Thyroid gland (tissue), 4 donors: Measurements from ENCODE around the gene COL6A2. TPM values are rescaled to one million over a fixed set of nuclear protein-coding genes. Genes with fewer than 3 reads are reported as not detected.

Experiments used
- DNase-seq, 2 donors: peaks; one replicate each; pipeline ENCODE4 v3.0.0-alpha.2; 2019
- H3K27ac ChIP-seq, 3 donors: fragments of 200-600 bp; sonication (generic); 1 replicate in 2 of 3; 2 replicates in 1 of 3; pipeline ENCODE4 v1.5.1; 2016 to 2019; ENCODE audit warnings: mild to moderate bottlenecking in 1 of 3, moderate library complexity in 1 of 3
- H3K27me3 ChIP-seq: fragments of 200-600 bp; sonication (generic); one replicate; pipeline ENCODE4 v1.5.1; 2019
- H3K36me3 ChIP-seq, 2 donors: fragments of 200-600 bp; sonication (generic); one replicate each; pipeline ENCODE4 v1.5.1; 2016 to 2019
- H3K4me1 ChIP-seq, 2 donors: fragments of 200-600 bp; sonication (generic); one replicate each; pipeline ENCODE4 v1.5.1; 2017 to 2019
- H3K4me3 ChIP-seq, 3 donors: fragments of 200-600 bp; sonication (generic); replicated peaks in 1 of 3; 1 replicate in 2 of 3; 2 replicates in 1 of 3; pipeline ENCODE4 v1.5.1; 2016; ENCODE audit warnings: mild to moderate bottlenecking in 1 of 3
- H3K9me3 ChIP-seq: fragments of 200-600 bp; sonication (generic); one replicate; pipeline ENCODE4 v1.5.1; 2017
- POLR2A ChIP-seq, 2 donors: fragments of 450-650 bp; IDR thresholded peaks; one replicate each; pipeline ENCODE4 v1.6.1; 2017; ENCODE audit warnings: antibody characterized with exemption in 2 of 2, mild to moderate bottlenecking in 2 of 2, moderate library complexity in 1 of 2
- WGBS, 2 donors: methylation state at CpG; one replicate each; pipeline ENCODE4 v1.1.5; 2017; 5-methylcytosine and 5-hydroxymethylcytosine counted together
- intact Hi-C: fragments of 100-400 bp; cut with DNase I; formaldehyde crosslinking; loops from one replicate; pipeline ENCODE4 v1.15.1; 2023
- total RNA-seq, 4 donors: library from RNA; depleted of rRNA; stranded (reverse); fragments of >200 nt; gene quantifications; one replicate each; pipeline ENCODE4 v1.2.3, GENCODE V29; 2016
- TF ChIP-seq, protein P1 (sequence below), 6 experiments: fragments of 200-600 bp in 3 of 6; fragments of 450-650 bp in 3 of 6; sonication (generic) in 3 of 6; IDR thresholded peaks; one replicate each; pipeline ENCODE4 v1.5.1; 2016 to 2019; ENCODE audit warnings: antibody characterized with exemption in 6 of 6, mild to moderate bottlenecking in 2 of 6, inconsistent platforms in 1 of 6, moderate library complexity in 1 of 6

Gene COL6A2
- total RNA-seq, 4 donors from 2014 or later, result 79.4 to 191 (median 172) TPM

DNA sequence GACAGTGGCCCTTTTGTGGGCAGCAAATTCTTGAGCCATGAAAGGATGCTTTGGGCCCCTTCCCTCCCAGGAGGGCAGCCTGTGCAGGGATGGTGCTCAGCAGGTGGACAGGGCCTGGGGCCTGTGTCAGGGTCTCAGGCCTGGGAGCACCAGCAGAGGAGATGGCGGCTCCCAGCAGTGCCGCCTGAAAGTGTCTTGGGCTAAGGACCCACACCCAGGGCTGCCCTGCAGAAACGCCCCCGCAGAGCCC, 33.6 kb downstream of the COL6A2 start:
- H3K27ac ChIP-seq, result no peak overlapping the region
- 93% methylated on average over 2 of the region's 4 CpGs; no CpG with 5 or more reads in 1 of the 2 donors for WGBS, 2 donors

GRCh38 chr21:46131838-46132651, 34.1 kb downstream of the COL6A2 start:
- H3K27me3 ChIP-seq, result no peaks in the 10 kb centered on the region
- H3K36me3 ChIP-seq, result no peaks in the 10 kb centered on the region
- TF ChIP-seq, protein P1, sequence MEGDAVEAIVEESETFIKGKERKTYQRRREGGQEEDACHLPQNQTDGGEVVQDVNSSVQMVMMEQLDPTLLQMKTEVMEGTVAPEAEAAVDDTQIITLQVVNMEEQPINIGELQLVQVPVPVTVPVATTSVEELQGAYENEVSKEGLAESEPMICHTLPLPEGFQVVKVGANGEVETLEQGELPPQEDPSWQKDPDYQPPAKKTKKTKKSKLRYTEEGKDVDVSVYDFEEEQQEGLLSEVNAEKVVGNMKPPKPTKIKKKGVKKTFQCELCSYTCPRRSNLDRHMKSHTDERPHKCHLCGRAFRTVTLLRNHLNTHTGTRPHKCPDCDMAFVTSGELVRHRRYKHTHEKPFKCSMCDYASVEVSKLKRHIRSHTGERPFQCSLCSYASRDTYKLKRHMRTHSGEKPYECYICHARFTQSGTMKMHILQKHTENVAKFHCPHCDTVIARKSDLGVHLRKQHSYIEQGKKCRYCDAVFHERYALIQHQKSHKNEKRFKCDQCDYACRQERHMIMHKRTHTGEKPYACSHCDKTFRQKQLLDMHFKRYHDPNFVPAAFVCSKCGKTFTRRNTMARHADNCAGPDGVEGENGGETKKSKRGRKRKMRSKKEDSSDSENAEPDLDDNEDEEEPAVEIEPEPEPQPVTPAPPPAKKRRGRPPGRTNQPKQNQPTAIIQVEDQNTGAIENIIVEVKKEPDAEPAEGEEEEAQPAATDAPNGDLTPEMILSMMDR (IDR thresholded peaks at IDR 0.05), result no peak
- TF ChIP-seq POLR2A (IDR thresholded peaks at IDR 0.05), result no peak
- no peak overlapping the region for H3K4me3 ChIP-seq
- intact Hi-C loops, result no loop called here
- DNase-seq, result no peak
- WGBS, 2 donors, result 95 to 96% methylated on average over 36 to 71 of the region's 85 CpGs
- H3K27ac ChIP-seq, result no peak overlapping the region
- H3K4me1 ChIP-seq, result no peaks in the 10 kb centered on the region
- no peaks in the 10 kb centered on the region for H3K9me3 ChIP-seq

More for the DNA sequence above, 33.6 kb downstream of the COL6A2 start:
- Histone ChIP-seq H3K4me1 (no peaks in the 10 kb centered on the region), H3K9me3 (no peaks in the 10 kb centered on the region), H3K36me3 (no peaks in the 10 kb centered on the region), H3K4me3 (no peak overlapping the region), H3K27me3 (no peaks in the 10 kb centered on the region)
- intact Hi-C loops, result no loop called here
- DNase-seq, result no peak
- no peak for TF ChIP-seq POLR2A (IDR thresholded peaks at IDR 0.05)
- TF ChIP-seq, protein P1 (IDR thresholded peaks at IDR 0.05), result no peak

DNA sequence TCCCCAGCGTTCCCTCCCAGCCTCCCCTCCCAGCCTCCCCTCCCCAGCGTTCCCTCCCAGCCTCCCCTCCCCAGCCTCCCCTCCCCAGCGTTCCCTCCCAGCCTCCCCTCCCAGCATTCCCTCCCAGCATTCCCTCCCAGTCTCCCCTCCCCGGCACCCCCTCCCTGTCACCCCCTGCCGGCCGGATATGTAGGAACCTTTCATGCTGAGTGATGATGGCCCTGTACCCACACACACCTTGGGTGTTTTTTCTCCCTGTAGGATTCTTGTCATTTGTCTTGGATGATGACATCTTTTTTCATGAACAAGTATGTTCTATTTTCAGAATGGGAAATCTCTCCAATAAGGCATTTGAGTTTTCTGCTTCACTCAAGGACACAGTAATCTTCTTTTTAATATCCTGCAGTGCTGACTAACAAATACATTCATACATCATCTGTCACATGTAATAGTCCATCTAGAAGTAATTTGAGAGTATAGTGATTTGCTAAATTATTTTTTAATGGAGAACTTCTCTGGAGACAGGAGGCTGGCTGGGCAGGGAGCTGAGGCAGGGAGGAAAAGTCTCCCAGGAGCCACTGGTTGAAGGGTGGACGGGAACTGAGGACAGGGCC, 38.0 kb downstream of the COL6A2 start:
- no peak for DNase-seq
- intact Hi-C loops, result no loop called here

DNA sequence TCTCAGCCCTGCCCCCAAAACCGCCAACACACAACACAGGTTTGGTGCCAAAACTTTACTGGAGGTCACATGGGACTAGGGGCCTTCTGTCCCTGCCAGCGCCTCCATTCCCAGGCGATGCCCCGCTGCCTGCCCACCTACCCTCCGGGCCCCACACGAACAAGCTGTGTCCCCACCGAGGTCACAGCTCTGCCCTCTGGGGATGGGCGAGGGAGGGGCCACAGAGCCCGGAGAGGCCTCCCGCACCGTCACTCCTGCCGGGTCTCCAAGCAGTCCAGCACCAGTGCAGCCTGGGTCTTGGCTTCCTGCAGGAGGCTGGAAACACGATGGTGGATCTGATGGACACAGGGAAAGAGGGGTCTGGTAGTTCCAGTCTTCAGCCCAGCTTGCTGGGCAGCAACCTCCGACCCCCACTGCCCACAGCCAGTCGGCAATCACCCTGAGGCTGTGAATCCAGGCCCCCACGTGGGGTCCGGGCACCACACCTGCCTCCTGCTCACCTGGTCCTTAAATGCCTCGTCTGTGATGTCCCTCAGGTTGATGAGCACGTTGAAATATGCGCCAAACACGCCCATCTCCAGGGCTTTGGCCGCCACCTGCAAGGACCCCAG, 38.9 kb downstream of the COL6A2 start:
- H3K4me3 ChIP-seq, result no peak overlapping the region
- intact Hi-C loops, result no loop called here
- H3K9me3 ChIP-seq, result no peaks in the 10 kb centered on the region
- H3K27me3 ChIP-seq, result no peaks in the 10 kb centered on the region
- no peaks in the 10 kb centered on the region for H3K4me1 ChIP-seq
- H3K36me3 ChIP-seq, result no peaks in the 10 kb centered on the region
- H3K27ac ChIP-seq, result no peak overlapping the region
- WGBS, 2 donors, result 77 to 86% methylated on average over 12 to 18 of the region's 22 CpGs
- no peak for TF ChIP-seq POLR2A (IDR thresholded peaks at IDR 0.05)
- TF ChIP-seq, protein P1 (IDR thresholded peaks at IDR 0.05), result no peak
- no peak for DNase-seq

More for the DNA sequence above, 38.0 kb downstream of the COL6A2 start:
- Histone ChIP-seq H3K27ac (no peak overlapping the region), H3K36me3 (no peaks in the 10 kb centered on the region), H3K4me3 (no peak overlapping the region), H3K27me3 (no peaks in the 10 kb centered on the region), H3K9me3 (no peaks in the 10 kb centered on the region), H3K4me1 (no peaks in the 10 kb centered on the region)
- TF ChIP-seq POLR2A (IDR thresholded peaks at IDR 0.05), result no peak
- TF ChIP-seq, protein P1 (IDR thresholded peaks at IDR 0.05), result no peak
- WGBS, 2 donors, result 64 to 70% methylated on average over 4 to 6 of the region's 7 CpGs

- TF ChIP-seq POLR2A (IDR thresholded peaks at IDR 0.05), result no peak
- TF ChIP-seq, protein P1 (IDR thresholded peaks at IDR 0.05), result no peak
These were observed 40.0 kb downstream of the COL6A2 start for GRCh38 chr21:46137908-46138307.

More at GRCh38 chr21:46137908-46138307, 40.0 kb downstream of the COL6A2 start:
- Histone ChIP-seq H3K27me3 (no peaks in the 10 kb centered on the region), H3K9me3 (no peaks in the 10 kb centered on the region), H3K4me1 (no peaks in the 10 kb centered on the region), H3K27ac (no peak overlapping the region), H3K4me3 (no peak overlapping the region), H3K36me3 (no peaks in the 10 kb centered on the region)
- WGBS, 2 donors, result 76 to 91% methylated on average over 6 of the region's 7 CpGs
- intact Hi-C loops, result no loop called here
- no peak for DNase-seq
